NCI-H2227 treated with DMSO at 0.1 percent for 48 hours (cell line): Measurements from ENCODE around the gene UBXN6.

Experiments
- DNase-seq: peaks from one replicate; lab custom pipeline; 2025; lab: John Stamatoyannopoulos, UW

Gene UBXN6

GRCh38 chr19:4439243-4439642 lies 18.4 kb downstream of the UBXN6 start:
- DNase-seq, result no peak

DNA sequence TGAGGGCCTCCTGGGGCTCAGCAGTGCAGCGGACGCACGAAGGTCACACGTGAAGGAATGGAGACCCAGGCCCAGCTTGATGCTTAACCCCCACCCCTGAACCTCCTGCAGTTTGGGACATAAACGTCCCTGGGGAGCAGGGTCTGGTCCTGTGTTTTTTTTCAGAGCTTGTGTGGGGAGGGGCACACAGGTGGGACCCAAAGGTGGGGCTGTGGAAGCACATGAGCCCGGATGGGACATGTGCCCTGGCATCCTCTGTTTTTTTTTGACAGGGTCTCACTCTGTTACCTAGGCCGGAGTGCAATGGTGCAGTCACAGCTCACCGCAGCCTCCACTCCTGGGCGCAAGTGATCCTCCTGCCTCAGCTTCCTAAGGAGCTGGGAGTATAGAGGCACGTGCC lies 20.5 kb downstream of the UBXN6 start:
- DNase-seq, result no peak

DNA sequence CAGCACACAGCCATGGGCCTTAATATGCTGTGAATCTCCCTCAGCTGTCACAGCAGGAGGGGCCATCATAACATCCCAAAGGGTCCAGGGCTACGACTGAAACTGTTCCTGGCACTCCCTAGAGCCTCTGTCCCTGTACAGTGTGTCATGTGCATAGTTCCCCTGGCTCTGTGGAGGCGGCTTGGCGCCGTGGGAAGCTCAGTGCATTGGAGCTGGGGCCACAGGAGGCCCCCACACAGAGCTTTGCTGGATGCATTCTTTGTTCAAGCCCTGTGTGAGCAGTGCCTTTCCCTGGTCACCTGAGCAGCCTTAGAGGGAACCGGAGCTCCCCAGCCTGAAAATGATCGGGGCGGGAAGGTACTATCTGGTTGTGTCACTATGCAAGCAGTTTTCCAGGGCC lies 21.4 kb downstream of the UBXN6 start:
- no peak for DNase-seq

DNA sequence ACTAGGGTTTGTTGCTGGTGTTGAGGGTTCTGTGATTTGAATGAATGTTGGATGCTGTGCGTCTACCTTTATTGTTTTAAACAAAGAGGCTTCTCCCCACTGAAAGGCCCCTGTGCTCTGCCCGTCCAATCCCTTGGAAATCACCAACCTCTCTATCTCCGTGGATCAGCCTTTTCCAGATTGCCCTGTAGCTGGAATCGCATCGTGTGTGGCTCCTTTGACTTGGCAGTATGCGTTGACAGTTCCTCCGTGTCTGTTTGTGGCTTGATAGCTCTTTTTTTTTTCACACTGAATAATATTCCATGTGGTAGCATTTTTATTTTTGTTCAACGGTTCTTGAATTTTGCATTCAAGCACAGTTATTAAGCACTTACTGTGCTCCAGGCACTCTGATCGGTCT lies 23.2 kb downstream of the UBXN6 start:
- DNase-seq, result no peak

DNA sequence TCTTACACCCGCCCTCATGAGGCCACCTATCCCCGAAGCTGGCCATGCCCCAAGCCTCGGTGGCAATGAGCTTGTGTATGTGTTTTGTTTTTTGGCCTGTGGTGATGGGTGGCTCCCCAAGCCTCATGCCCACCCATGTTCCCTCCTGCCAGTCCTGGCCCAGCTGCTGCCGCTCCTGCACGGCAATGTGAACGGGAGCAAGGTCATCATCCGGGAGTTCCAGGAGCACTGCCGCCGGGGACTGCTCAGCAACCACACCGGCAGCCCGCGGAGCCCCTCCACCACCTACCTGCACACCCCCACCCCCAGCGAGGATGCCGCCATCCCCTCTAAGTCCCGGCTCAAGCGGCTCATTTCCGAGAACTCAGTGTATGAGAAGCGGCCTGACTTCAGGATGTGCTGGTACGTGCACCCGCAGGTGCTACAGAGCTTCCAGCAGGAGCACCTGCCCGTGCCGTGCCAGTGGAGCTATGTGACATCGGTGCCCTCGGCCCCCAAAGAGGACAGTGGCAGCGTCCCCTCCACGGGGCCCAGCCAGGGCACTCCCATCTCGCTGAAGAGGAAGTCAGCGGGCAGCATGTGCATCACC lies 24.6 kb downstream of the UBXN6 start:
- DNase-seq, result no peak

GRCh38 chr19:4431808-4432674 lies 25.6 kb downstream of the UBXN6 start:
- DNase-seq, result no peak

DNA sequence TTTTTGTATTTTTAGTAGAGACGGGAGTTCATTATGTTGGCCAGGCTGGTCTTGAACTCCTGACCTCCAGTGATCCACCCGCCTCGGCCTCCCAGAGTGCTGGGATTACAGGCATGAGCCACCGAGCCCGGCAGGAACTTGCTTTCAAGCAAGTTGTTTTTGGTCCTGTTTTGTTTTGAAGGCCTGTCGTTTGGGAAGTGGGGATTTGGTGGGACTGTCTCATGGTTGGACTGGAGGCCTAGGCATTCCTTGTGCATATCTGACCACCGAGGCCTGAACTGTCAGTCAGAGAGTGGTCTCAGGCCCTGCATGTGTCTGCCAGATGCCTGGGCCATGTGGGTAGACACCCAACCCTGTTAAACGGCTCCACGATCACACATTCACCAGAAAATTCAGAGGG lies 26.3 kb downstream of the UBXN6 start:
- DNase-seq, result no peak

GRCh38 chr19:4430760-4431159 lies 26.8 kb downstream of the UBXN6 start:
- DNase-seq, result no peak

- DNase-seq, result no peak
Measured at GRCh38 chr19:4429771-4430171, 27.8 kb downstream of the UBXN6 start.

DNA sequence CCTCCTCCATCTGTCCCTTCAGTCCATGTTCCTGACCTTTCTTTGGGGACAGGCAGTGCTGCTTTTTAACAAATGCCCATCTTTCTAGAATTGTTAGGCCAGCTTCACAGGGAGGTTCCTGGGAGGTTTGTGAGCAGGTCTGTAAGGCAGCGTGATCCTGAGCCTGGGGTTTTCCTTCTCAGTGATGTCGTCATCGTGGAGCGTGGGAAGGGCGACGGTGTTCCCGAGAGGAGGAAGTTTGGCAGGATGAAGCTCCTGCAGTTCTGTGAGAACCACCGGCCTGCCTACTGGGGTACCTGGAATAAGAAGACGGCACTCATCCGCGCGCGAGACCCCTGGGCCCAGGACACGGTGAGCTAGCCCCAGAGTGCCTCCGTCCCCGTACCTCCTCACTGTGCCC lies 28.3 kb downstream of the UBXN6 start:
- no peak for DNase-seq

DNA sequence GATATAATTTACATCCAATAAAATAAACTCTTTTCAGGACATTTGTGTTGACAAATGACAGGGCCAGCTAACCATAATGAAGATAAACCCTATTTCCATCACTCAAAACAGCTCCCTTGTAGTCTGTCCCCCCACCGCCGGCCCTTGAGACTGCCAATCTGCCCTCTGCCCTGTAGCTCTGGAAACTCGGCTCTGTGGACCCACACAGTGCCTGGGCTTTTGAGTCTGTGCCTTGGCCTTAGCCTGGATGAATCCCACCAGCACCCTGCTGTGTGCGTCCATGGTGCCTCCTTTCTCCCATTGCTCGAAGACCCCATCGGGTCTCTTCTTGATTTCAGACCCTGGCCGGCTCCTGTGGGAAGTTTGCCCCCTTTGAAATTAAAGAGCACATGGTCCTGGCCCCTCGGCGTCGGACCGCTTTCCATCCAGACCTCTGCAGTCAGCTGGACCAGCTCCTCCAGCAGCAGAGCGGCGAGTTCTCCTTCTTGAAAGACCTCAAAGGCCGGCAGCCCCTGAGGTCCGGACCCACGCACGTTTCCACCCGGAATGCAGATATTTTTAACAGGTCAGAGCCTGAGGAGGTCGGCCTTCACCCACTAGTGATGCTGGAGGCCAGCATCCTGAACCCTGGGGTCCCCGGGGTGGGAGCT lies 29.1 kb downstream of the UBXN6 start:
- no peak for DNase-seq

- DNase-seq, result no peak
Measured at GRCh38 chr19:4425537-4425936, 32.1 kb downstream of the UBXN6 start.

GRCh38 chr19:4423416-4424126 lies 34.0 kb downstream of the UBXN6 start:
- no peak for DNase-seq

- no peak for DNase-seq
Measured at GRCh38 chr19:4416268-4416667, 41.3 kb downstream of the UBXN6 start.

DNA sequence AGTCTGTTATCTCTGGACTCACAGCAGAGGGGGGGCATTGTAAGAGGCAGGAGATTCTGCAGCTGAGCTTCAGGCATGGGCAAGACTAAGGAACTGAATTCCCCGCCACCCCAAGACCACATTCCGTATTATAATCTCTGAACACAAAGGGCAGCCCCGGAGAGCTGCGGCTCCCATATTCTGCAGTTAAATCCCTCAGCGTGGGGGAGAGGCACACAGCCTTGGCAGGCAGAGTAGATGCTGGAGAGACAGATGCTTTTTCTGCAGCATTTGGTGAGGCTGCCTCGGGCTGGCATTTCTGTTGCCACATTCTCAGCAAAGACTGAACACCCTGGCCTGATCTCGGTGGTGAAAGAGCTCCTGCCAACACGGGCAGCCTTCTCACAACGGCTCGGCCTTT lies 42.2 kb downstream of the UBXN6 start:
- no peak for DNase-seq

DNA sequence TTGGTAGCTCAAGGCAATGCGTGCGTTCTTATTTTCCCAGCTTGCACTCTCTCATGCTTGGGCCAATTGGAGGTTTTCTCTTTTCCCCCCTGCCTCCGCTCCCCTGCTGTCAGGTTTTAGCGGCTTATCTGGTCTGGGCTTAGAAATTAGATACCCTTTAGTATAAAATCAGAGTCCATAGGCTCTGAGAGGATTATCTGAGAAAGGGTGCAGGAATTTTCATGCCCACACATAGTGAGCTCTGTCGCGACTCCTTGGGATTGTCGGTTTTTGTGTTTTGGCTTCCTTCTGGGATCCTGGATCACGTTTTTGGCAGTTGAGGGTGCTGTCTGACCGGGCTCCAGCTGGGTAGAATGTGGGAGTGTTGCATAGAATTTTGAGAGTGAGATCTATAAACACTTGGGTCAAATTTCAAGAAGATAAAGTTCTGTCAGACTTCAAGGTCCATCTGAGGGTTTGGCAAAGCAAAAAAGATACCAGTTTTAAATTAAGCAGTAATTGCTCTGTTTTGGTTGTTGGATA lies 42.7 kb downstream of the UBXN6 start:
- no peak for DNase-seq

- no peak for DNase-seq
Measured at GRCh38 chr19:4414144-4414799, 43.3 kb downstream of the UBXN6 start.

- DNase-seq, result no peak
Measured at GRCh38 chr19:4413588-4413987, 44.0 kb downstream of the UBXN6 start.

GRCh38 chr19:4409123-4409933 lies 48.3 kb downstream of the UBXN6 start:
- no peak for DNase-seq

- DNase-seq, result no peak
Measured at GRCh38 chr19:4406626-4407025, 51.0 kb downstream of the UBXN6 start.

DNA sequence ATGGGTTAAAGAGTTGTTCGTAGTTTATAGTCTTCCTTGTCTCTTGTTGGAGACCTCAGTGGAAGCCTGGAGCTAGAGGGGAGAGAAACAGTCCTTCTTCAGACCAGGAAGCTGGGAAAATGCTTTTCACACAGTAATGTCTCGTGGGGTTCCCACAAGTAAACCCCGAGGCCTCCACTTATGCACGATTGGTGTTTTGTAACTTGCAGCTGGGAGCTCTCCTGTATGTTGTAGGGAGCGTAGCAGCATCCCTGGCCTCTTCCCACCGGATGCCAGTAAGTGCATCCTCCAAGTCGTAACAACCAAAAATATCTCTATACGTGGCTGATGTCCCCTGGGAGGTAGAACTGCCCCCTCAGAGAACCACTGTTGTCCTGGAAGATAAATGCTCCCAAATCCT lies 51.6 kb downstream of the UBXN6 start:
- no peak for DNase-seq
